Smooth muscle cell (in vitro differentiated cells): ENCODE measurements around the gene DOK4. TPM values are rescaled to one million over a fixed set of nuclear protein-coding genes. Genes with fewer than 3 reads are reported as not detected.

ENCODE experiments used
- DNase-seq: peaks from one replicate; lab custom pipeline; 2025; ENCODE audit not compliant: unreplicated experiment; lab: John Stamatoyannopoulos, UW
- H2AFZ ChIP-seq: fragments of 200-600 bp; sonication (generic); 2 replicates; pipeline ENCODE4 v1.6.0; 2016; ENCODE audit warnings: antibody characterized with exemption, low read depth, mild to moderate bottlenecking
- H3F3A ChIP-seq: fragments of 200-600 bp; sonication (generic); 2 replicates; pipeline ENCODE4 v1.6.0; 2017; ENCODE audit warnings: antibody characterized with exemption, low read depth
- H3K27ac ChIP-seq: fragments of 200-600 bp; sonication (generic); 2 replicates; pipeline ENCODE4 v1.5.1; 2016; ENCODE audit warnings: low read depth, mild to moderate bottlenecking
- H3K27me3 ChIP-seq: fragments of 200-600 bp; sonication (generic); 2 replicates; pipeline ENCODE4 v1.6.1; 2016; ENCODE audit warnings: low read depth, mild to moderate bottlenecking
- H3K36me3 ChIP-seq: fragments of 200-600 bp; sonication (generic); 2 replicates; pipeline ENCODE4 v1.5.1; 2016; ENCODE audit warnings: low read depth
- H3K4me1 ChIP-seq: fragments of 200-600 bp; sonication (generic); 2 replicates; pipeline ENCODE4 v1.5.1; 2016; ENCODE audit warnings: low read depth
- H3K4me2 ChIP-seq: fragments of 200-600 bp; sonication (generic); 2 replicates; pipeline ENCODE4 v1.6.0; 2016; ENCODE audit warnings: mild to moderate bottlenecking
- H3K4me3 ChIP-seq: fragments of 200-600 bp; sonication (generic); 2 replicates; pipeline ENCODE4 v1.5.1; 2016; ENCODE audit warnings: mild to moderate bottlenecking
- H3K79me2 ChIP-seq: fragments of 200-600 bp; sonication (generic); 2 replicates; pipeline ENCODE4 v1.6.0; 2016; ENCODE audit warnings: low read depth, mild to moderate bottlenecking
- H3K9ac ChIP-seq: fragments of 200-600 bp; sonication (generic); 2 replicates; pipeline ENCODE4 v1.6.0; 2016; ENCODE audit warnings: low read depth
- H3K9me3 ChIP-seq: fragments of 200-600 bp; sonication (generic); replicated peaks from 2 replicates; pipeline ENCODE4 v1.5.1; 2016; ENCODE audit warnings: low read depth
- H4K20me1 ChIP-seq: fragments of 200-600 bp; sonication (generic); 2 replicates; pipeline ENCODE4 v1.6.0; 2016; ENCODE audit warnings: low read depth
- WGBS: methylation state at CpG from one replicate; pipeline ENCODE4 v1.1.7; 2016; ENCODE audit warnings: low lambda C conversion rate; 5-methylcytosine and 5-hydroxymethylcytosine counted together
- polyA plus RNA-seq: library from polyadenylated mRNA; unstranded; fragments of >200 nt; fragmentation: Nextera tagmentation; extraction: Ambion mirVana; gene quantifications from 2 replicates; pipeline ENCODE4 v1.2.1, GENCODE V29; 2016
- total RNA-seq: library from RNA; depleted of rRNA; stranded (reverse); fragments of >200 nt; gene quantifications from 2 replicates; pipeline ENCODE4 v1.2.3, GENCODE V29; 2014
- TF ChIP-seq, protein P1 (sequence below): fragments of 200-600 bp; sonication (generic); IDR thresholded peaks from 2 replicates; pipeline ENCODE4 v1.5.1; 2017; ENCODE audit warnings: borderline replicate concordance, mild to moderate bottlenecking, antibody characterized with exemption; ENCODE audit not compliant: insufficient read depth, poor library complexity, severe bottlenecking

The DOK4 gene
- total and polyA plus RNA-seq, 2 experiments from 2014 or later: 43.5 to 73.6 TPM

DNA sequence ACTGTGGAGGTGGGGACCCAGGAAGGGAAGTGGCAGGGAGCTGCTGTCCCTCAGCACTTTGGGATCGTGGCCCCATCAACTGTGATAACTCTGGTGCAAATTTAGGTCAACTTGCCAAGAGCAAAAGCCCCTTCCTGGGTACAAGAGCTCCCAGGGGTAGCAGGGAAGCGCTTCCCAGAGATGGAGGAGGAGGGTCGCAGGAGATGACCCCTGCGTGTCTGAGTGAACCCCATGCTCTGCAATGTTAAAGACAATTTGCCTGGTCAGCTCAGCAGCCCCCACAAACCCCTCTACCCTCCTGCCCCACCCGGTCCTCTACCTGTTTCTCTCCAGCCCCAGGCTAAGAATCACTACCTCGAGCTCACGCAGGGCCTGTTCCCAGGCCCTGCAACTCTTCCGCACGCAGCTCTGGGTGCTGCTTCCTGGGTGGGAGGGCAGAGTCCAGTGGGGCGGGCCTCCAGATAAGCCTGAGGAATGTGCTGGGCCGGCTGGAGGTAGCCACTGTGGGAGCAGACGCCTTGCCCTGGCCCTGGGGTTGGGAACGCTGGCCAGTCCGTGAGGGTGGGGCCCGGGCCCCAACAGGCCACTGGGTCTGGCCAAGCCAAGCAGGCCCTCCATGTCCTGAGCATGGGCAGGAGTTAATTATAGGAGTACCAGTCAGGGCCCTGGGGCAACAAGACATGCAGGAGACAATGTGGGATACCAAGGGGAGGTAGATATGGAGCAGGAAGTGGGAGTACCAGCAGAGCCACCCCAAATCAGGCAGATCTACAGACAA lies 6.1 kb downstream of the DOK4 start:
- Histone ChIP-seq H3K27ac (no peak overlapping the region), H3K4me3 (peak overlapping the region; percentile 43), H4K20me1 (peaks cover 75% of the 10 kb centered on the region), H3F3A (peaks cover 14% of the 10 kb centered on the region), H3K36me3 (no peaks in the 10 kb centered on the region), H3K4me1 (peaks cover 30% of the 10 kb centered on the region), H3K27me3 (no peaks in the 10 kb centered on the region), H3K4me2 (peak overlapping the region; percentile 83), H3K79me2 (peaks cover 77% of the 10 kb centered on the region), H3K9me3 (no peaks in the 10 kb centered on the region), H2AFZ (no peak overlapping the region), H3K9ac (no peak overlapping the region)
- TF ChIP-seq, protein P1, sequence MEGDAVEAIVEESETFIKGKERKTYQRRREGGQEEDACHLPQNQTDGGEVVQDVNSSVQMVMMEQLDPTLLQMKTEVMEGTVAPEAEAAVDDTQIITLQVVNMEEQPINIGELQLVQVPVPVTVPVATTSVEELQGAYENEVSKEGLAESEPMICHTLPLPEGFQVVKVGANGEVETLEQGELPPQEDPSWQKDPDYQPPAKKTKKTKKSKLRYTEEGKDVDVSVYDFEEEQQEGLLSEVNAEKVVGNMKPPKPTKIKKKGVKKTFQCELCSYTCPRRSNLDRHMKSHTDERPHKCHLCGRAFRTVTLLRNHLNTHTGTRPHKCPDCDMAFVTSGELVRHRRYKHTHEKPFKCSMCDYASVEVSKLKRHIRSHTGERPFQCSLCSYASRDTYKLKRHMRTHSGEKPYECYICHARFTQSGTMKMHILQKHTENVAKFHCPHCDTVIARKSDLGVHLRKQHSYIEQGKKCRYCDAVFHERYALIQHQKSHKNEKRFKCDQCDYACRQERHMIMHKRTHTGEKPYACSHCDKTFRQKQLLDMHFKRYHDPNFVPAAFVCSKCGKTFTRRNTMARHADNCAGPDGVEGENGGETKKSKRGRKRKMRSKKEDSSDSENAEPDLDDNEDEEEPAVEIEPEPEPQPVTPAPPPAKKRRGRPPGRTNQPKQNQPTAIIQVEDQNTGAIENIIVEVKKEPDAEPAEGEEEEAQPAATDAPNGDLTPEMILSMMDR: no peak
- 14% methylated on average over 15 of the region's 15 CpGs for WGBS
- no peak for DNase-seq

DNA sequence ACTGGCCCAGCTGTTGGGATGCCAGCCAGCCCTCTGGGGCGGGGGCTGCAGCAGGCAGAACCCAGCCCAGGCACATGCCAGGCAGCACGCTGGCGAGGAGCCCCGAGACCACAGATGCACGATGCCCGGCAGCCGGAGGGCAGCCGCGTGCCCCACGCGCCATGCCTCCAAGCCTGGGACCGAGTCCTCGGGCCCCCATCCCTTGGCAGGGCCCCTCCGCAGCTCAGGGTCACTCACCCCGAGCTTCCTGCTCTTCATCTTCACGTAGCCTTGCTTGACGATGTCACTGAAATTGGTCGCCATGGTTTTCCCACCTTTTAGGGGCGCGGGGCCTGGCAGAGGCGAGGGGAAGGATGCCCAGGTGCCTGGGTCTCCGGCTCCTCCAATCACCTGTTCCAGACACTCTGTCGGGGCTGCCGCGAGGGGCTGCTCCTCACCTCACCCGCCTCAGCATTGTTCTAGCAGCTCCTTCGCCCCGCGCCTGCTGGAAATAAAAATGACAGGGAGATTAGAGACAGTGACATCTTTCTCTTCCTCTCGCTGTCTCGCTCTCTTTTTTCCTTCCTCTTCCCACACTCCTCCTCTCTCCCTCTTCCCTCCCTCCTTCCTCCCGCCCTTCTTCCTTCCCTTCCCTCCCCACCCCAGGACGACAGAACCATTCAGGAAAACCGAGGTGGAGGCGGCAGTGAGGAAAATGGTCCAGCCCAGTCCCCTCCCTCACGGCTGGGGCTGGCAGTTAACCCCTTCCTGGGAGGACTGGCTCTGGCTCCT lies 6.9 kb downstream of the DOK4 start:
- Histone ChIP-seq H3K9ac (no peak overlapping the region), H3F3A (peaks cover 14% of the 10 kb centered on the region), H3K4me3 (peak overlapping the region; percentile 43), H3K4me1 (peaks cover 30% of the 10 kb centered on the region), H4K20me1 (peaks cover 72% of the 10 kb centered on the region), H3K79me2 (peaks cover 69% of the 10 kb centered on the region), H3K4me2 (peak overlapping the region; percentile 83), H2AFZ (no peak overlapping the region), H3K27me3 (no peaks in the 10 kb centered on the region), H3K27ac (no peak overlapping the region), H3K9me3 (no peaks in the 10 kb centered on the region), H3K36me3 (no peaks in the 10 kb centered on the region)
- DNase-seq: no peak
- WGBS: 31% methylated on average over 35 of the region's 36 CpGs
- TF ChIP-seq, protein P1: no peak

DNA sequence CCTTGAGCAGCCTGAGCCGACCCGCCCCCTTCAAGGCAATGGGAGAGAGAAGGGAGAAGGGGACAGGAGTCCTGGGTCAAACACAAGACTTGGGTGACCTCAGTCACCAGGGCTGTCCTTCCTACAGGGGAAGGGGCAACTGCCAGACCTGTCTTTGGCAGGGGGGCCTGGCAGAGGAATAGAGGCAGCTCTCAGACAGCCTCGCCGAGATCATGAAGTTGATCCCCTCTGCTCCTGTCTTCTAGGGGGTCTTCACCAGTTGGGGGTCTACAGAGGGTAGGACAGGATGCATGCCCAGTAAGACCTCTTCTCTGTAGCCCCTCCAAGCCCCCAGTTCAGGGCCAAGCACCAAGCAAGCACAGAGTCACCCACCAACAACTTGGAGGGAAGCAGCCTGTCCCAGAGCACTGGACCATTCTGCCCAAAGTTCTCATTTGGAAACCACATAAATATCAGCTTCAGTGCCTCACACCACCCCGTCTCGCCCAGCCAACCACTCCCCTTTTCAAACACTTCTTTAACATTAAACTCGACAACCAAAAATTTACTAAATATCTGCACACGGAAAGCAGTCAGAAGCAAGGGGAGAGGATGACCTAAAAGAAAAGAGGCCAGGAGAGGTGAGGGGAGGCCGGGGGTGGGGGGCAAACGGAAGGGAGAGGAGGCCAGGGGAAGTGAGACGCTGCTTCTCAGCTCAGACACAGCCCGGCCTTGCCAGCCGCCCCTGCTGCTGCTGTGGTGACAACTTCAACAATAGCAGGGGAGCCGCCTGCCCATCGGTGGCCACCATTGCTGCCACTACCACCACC lies 7.7 kb downstream of the DOK4 start:
- DNase-seq: no peak
- 65% methylated on average over 15 of the region's 15 CpGs for WGBS

More for the DNA sequence above, 7.7 kb downstream of the DOK4 start:
- Histone ChIP-seq H3K4me2 (peak overlapping the region; percentile 83), H3K79me2 (peaks cover 63% of the 10 kb centered on the region), H3K4me1 (peaks cover 30% of the 10 kb centered on the region), H3F3A (peaks cover 14% of the 10 kb centered on the region), H3K36me3 (no peaks in the 10 kb centered on the region), H3K9ac (no peak overlapping the region), H3K27me3 (no peaks in the 10 kb centered on the region), H2AFZ (no peak overlapping the region), H3K9me3 (no peaks in the 10 kb centered on the region), H3K27ac (no peak overlapping the region), H4K20me1 (peaks cover 70% of the 10 kb centered on the region), H3K4me3 (peak overlapping the region; percentile 43)
- TF ChIP-seq, protein P1: no peak
